NCI-H226 (cell line): Measurements from ENCODE around the gene ELP1.
"Not testable (repeated sequence)": the region's sequence is repeated elsewhere in the genome, so short reads cannot be mapped to it uniquely, and the experiment has no call there.

Experiments used
- DNase-seq: peaks from one replicate; pipeline ENCODE4 v3.0.0-alpha.2; 2015

Gene ELP1

GRCh38 chr9:108850293-108850897 is 83.5 kb downstream of the ELP1 start:
- DNase-seq, result no peak

DNA sequence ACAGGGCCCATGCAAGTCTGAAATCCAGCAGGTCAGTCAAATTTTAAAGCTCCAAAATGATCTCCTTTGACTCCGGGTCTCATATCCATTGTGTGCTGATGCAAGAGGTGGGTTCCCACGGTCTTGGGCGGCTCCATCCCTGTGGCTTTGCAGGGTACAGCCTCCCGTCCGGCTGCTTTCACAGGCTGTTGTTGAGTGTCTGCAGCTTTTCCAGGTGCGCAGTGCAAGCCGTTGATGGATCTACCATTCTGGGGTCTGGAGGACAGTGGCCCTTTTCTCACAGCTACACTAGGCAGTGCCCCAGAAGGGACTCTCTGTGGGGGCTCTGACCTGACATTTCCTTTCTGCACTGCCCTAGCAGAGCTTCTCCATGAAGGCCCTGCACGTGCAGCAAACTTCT is 85.6 kb downstream of the ELP1 start:
- DNase-seq, result not testable (repeated sequence)

GRCh38 chr9:108845947-108846346 is 88.0 kb downstream of the ELP1 start:
- DNase-seq, result no peak

DNA sequence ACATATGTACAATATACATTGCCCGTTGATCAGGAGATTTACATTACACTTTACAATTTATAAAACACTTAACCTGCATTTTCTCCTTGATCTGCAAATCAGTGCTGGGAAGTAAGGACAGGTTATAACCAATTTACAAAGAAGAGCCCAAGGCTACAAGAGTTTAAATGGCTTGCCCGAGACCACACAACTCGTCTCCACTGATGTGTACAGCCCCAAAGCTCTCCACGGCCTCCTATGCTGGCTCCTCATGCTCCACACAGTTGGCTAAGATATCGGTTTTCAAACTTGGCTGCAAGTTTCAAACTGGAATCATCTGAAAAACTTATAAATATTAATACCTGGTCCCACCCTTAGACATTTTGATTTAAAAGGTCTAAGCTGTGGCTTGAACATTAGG is 88.4 kb downstream of the ELP1 start:
- no peak for DNase-seq

GRCh38 chr9:108844856-108845255 is 89.1 kb downstream of the ELP1 start:
- DNase-seq, result no peak

GRCh38 chr9:108844391-108844790 is 89.5 kb downstream of the ELP1 start:
- no peak for DNase-seq

DNA sequence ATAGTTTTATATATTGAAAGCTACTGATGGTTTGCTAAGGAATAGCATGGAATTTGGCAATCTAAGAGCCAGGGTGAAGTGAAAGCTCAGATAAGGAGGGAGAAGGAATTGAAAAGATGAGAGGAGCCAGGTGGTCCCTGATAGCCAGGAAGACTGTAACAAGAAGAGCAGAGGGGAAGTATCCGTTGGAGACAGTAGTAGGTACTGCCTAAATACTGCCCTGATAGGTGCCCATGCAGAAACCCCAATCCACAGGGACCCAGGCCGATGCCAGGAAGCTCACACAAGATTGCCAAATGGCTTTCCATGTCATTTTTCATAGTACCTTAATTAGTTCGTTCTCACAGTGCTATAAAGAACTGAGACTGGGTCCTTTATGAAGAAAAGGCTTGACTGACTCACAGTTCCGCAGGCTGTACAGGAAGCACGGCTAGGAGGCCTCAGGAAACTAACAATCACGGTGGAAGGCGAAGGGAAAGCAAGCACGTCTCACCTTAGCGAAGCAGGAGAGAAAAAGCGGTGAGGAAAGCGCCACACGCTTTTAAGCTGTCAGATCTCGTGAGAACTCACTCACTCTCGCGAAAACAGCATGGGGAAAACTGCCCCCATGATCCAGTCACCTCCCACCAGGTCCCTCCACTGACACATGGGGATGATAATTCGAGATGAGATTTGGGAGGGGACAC is 91.2 kb downstream of the ELP1 start:
- DNase-seq, result no peak

- DNase-seq, result not testable (repeated sequence)
Observed at GRCh38 chr9:108839561-108839960, 94.4 kb downstream of the ELP1 start.

GRCh38 chr9:108838017-108838416 is 95.9 kb downstream of the ELP1 start:
- DNase-seq, result peak; percentile 71

GRCh38 chr9:108837530-108837929 is 96.4 kb downstream of the ELP1 start:
- DNase-seq, result peak; percentile 59

DNA sequence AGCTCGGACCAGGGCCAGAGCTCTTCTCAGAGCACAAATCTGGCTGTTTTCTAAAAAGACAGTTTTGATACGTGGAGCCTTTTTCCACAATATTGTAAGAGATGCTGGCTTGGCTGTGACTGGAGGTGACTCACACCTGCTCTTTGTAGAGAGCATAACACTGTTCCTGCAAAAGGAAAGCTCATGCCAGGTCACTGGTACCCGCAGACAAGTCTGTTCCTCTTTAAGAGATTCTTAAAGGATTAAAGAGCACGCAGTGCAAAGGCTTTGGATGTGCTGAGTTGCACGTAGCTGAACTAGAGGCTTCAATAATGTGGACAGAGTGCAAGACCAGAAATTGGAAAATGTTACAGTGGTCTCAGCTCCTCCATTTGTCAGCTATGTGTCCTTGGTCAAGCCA is 97.1 kb downstream of the ELP1 start:
- no peak for DNase-seq

- DNase-seq, result no peak
Observed at GRCh38 chr9:108836319-108836718, 97.6 kb downstream of the ELP1 start.

DNA sequence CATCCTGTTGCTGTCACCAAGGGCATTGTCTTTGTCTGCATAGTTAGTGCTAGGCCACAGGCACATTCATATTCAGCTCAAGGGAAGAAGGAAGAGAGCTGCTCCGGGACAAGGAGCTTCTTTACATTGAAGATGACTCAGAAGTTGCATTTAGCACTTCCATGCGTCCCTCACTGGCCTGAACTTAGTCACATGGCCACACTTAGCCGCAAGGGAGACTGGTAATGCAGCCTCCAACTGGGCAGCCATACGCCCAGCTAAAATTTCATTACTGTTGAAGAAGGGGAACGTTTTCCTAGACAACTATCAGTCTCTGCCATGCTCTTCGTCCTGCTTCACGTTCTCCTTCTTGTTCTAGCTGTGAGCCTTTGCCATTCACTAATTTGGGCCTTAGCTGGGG is 98.1 kb downstream of the ELP1 start:
- DNase-seq, result no peak

DNA sequence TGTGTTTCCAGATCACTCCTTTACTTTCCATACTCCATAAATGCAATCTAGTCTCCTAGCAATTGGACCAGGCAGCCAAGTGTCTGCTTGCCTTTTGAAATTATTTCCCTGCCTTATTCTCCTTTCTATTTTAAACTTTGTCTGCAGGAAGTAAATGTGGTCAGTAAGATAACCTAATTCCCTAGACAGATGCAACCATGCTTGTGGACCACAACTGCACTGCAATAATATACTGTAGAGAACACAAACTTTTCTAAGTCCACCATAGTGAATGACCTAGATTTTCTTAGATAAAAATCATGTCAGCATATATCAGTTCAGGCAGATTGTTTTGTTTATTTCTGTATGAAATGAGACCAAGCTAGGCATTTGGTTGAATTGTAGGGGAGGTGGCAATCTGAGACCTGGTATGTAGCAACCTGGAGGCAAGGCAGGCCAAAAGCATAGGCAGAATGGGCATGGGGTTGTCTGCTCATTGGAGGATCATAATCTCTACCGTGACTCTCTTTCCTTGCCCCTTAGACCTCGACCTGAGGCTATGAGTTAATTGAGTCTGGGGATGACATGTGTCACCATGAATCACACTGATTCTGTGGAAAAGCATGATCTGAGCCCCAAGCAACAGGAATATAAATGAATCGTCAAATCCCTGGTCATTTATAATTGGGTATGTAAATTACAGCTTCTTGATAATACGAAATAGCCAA is 98.8 kb downstream of the ELP1 start:
- DNase-seq, result peak; percentile 13

DNA sequence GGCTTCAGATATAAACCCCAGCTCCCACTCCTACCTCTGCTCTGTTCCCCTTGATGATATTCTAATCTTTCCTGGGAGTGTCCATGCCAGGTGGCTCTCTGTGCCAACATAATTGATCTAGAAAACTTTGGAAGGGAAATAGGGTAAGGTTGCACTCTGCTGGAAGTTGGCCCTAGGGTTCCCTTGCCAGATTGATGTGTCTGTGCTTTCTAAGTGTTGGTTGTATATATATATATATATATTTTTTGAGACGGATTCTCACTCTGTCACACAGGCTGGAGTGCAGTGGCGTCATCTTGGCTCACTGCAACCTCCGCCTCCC is 101.8 kb downstream of the ELP1 start:
- DNase-seq, result no peak

- peak; percentile 73 for DNase-seq
Observed at GRCh38 chr9:108831496-108832178, 102.3 kb downstream of the ELP1 start.

DNA sequence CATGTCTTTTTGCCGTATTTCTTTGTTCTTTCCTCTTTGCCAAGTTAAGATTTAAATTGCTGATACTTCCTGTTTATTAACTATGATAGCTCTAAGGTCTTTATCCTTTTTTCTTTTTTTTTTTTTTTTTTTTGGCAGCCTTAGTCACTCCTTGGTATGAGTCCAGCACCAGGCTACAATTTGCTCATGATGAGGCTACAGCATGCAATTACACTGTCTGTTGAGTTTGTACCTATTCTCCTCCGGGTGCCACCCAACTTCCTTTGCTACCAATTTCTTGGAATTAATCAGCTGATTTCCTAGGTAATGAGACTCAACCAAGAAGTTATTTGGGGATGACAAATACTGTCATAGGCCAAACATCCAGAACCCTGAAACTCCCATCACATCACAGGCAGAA is 103.7 kb downstream of the ELP1 start:
- DNase-seq, result no peak

- no peak for DNase-seq
Observed at GRCh38 chr9:108823829-108824228, 110.1 kb downstream of the ELP1 start.
